Ishikawa (cell line): Measurements from ENCODE around the gene CLEC6A.

ENCODE experiments used
- CEBPB ChIP-seq: IDR thresholded peaks from 2 replicates; pipeline ENCODE4 v1.6.1; 2012
- CREB1 ChIP-seq: IDR thresholded peaks from 2 replicates; pipeline ENCODE4 v1.6.1; 2012; ENCODE audit warnings: low read depth
- EGR1 ChIP-seq: IDR thresholded peaks from 2 replicates; pipeline ENCODE4 v1.6.1; 2012
- EP300 ChIP-seq: IDR thresholded peaks from 2 replicates; pipeline ENCODE4 v1.6.1; 2012; ENCODE audit warnings: borderline replicate concordance
- FOXM1 ChIP-seq: IDR thresholded peaks from 2 replicates; pipeline ENCODE4 v1.6.1; 2012; ENCODE audit warnings: low read depth, borderline replicate concordance
- NFIC ChIP-seq: IDR thresholded peaks from 2 replicates; pipeline ENCODE4 v1.6.1; 2012
- RAD21 ChIP-seq: IDR thresholded peaks from 2 replicates; pipeline ENCODE4 v1.6.1; 2012; ENCODE audit warnings: low read depth
- TAF1 ChIP-seq: IDR thresholded peaks from 2 replicates; pipeline ENCODE4 v1.6.1; 2012; ENCODE audit warnings: low read depth, mild to moderate bottlenecking
- TCF12 ChIP-seq: IDR thresholded peaks from 2 replicates; pipeline ENCODE4 v1.6.1; 2012; ENCODE audit warnings: low read depth
- TEAD4 ChIP-seq: IDR thresholded peaks from 2 replicates; pipeline ENCODE4 v1.6.1; 2012
- YY1 ChIP-seq: IDR thresholded peaks from 2 replicates; pipeline ENCODE4 v1.6.1; 2012; ENCODE audit warnings: low read depth
- ZBTB7A ChIP-seq: IDR thresholded peaks from 2 replicates; pipeline ENCODE4 v1.6.1; 2012; ENCODE audit warnings: low read depth
- TF ChIP-seq, protein P1 (sequence below): IDR thresholded peaks from 2 replicates; pipeline ENCODE4 v1.6.1; 2012; ENCODE audit warnings: low read depth, mild to moderate bottlenecking
- TF ChIP-seq, protein P2 (sequence below): IDR thresholded peaks from 2 replicates; pipeline ENCODE4 v1.6.1; 2012
- TF ChIP-seq, protein P3 (sequence below): IDR thresholded peaks from 2 replicates; pipeline ENCODE4 v1.6.1; 2012

The CLEC6A gene

DNA sequence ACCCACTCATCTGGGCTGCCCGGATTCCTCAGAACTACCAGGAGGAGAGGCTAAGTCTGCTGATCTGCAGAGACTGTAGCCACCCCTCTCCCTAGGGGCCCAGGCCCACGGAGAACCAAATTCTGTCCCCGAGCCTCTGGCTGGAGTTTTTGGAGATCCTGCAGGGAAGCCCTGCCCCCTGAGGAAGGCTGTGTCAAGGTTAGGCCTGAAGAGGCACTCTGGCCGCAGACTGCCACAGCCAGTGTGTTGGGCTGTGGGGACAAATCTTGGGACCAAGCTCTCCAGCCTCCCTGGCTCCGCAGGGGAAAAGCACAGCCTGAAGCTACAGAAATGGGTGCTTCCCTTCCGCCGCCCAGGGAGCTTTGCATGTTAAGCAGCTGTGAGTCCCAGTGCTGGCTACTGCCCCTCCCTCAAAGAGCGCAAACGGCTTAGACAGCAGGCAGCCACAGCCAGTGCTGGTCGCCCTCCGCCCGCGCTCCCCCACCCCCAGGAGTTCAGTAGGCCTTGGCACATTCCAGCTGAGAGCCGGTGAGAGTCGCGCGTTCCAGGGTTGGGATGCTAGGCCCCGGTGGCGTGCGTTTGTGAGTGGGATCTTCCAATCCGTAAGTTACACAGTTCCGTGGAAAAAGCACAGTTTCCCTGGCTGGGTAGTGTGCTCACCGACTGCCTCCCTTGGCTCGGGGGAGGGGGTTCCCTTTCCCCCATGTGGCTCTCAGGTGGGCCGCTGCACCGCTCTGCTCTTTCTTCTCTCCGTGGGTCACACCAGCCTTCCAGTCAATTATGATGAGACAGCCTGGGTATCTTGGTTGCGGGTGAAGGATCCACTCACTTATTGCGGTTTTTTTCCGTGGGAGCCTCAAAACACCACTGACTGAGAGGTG lies 71.7 kb downstream of the CLEC6A start:
- TF ChIP-seq TAF1: no peak
- no peak for TF ChIP-seq TEAD4
- TF ChIP-seq FOXM1: no peak
- TF ChIP-seq, protein P1, sequence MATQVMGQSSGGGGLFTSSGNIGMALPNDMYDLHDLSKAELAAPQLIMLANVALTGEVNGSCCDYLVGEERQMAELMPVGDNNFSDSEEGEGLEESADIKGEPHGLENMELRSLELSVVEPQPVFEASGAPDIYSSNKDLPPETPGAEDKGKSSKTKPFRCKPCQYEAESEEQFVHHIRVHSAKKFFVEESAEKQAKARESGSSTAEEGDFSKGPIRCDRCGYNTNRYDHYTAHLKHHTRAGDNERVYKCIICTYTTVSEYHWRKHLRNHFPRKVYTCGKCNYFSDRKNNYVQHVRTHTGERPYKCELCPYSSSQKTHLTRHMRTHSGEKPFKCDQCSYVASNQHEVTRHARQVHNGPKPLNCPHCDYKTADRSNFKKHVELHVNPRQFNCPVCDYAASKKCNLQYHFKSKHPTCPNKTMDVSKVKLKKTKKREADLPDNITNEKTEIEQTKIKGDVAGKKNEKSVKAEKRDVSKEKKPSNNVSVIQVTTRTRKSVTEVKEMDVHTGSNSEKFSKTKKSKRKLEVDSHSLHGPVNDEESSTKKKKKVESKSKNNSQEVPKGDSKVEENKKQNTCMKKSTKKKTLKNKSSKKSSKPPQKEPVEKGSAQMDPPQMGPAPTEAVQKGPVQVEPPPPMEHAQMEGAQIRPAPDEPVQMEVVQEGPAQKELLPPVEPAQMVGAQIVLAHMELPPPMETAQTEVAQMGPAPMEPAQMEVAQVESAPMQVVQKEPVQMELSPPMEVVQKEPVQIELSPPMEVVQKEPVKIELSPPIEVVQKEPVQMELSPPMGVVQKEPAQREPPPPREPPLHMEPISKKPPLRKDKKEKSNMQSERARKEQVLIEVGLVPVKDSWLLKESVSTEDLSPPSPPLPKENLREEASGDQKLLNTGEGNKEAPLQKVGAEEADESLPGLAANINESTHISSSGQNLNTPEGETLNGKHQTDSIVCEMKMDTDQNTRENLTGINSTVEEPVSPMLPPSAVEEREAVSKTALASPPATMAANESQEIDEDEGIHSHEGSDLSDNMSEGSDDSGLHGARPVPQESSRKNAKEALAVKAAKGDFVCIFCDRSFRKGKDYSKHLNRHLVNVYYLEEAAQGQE: no peak
- TF ChIP-seq, protein P2, sequence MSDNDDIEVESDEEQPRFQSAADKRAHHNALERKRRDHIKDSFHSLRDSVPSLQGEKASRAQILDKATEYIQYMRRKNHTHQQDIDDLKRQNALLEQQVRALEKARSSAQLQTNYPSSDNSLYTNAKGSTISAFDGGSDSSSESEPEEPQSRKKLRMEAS: no peak
- TF ChIP-seq, protein P3, sequence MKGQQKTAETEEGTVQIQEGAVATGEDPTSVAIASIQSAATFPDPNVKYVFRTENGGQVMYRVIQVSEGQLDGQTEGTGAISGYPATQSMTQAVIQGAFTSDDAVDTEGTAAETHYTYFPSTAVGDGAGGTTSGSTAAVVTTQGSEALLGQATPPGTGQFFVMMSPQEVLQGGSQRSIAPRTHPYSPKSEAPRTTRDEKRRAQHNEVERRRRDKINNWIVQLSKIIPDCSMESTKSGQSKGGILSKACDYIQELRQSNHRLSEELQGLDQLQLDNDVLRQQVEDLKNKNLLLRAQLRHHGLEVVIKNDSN: no peak
- TF ChIP-seq EP300: no peak
- TF ChIP-seq RAD21: no peak
- TF ChIP-seq EGR1: no peak
- no peak for TF ChIP-seq YY1
- TF ChIP-seq ZBTB7A: no peak
- TF ChIP-seq CEBPB: no peak
- TF ChIP-seq TCF12: no peak
- TF ChIP-seq NFIC: no peak
- TF ChIP-seq CREB1: no peak
